ENCODE measurements around the gene JPH2.

JPH2 gene

DNA sequence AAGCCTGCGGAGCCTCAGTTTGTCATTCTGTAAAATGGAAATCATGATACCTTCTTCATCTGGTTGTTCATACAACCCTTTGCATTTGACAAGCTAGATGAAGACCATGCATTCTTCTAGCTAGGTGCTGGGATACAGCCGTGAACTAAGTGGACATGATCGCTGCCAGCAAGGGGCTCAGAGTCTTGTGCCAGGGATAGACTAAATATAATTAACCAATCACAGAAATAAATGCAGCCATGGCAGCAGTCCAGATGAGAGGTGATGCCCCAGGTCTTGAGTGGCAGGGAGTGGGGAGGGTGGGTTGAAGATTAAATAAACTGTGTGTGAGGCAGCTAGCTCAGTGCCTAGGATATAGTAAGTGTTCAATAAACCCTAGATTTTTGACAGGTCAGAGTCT is 19.3 kb downstream of the JPH2 start:
- Mint-ChIP-seq H3K4me3 (no peak overlapping the region), H3K27ac (no peak overlapping the region), H3K9me3 (ENCODE audit: low read depth) (no peaks in the 10 kb centered on the region), H3K27me3 (peaks cover 20% of the 10 kb centered on the region), H3K36me3 (no peaks in the 10 kb centered on the region), H3K4me1 (ENCODE audit: low read depth) (no peaks in the 10 kb centered on the region)

- Mint-ChIP-seq H3K27me3 (peaks cover 25% of the 10 kb centered on the region), H3K36me3 (no peaks in the 10 kb centered on the region), H3K9me3 (ENCODE audit: low read depth) (no peaks in the 10 kb centered on the region), H3K27ac (no peak overlapping the region), H3K4me3 (no peak overlapping the region), H3K4me1 (ENCODE audit: low read depth) (no peaks in the 10 kb centered on the region)
Observed at GRCh38 chr20:44166477-44166876, 20.5 kb downstream of the JPH2 start.

- H3K4me3 Mint-ChIP-seq, result no peak overlapping the region
- no peaks in the 10 kb centered on the region for H3K9me3 Mint-ChIP-seq (ENCODE audit: low read depth)
- no peaks in the 10 kb centered on the region for H3K36me3 Mint-ChIP-seq
- no peaks in the 10 kb centered on the region for H3K4me1 Mint-ChIP-seq (ENCODE audit: low read depth)
- peaks cover 26% of the 10 kb centered on the region for H3K27me3 Mint-ChIP-seq
- H3K27ac Mint-ChIP-seq, result no peak overlapping the region
Observed at GRCh38 chr20:44166008-44166407, 21.0 kb downstream of the JPH2 start.

GRCh38 chr20:44160133-44160532 is 26.9 kb downstream of the JPH2 start:
- Mint-ChIP-seq H3K27me3 (peaks cover 28% of the 10 kb centered on the region), H3K4me1 (ENCODE audit: low read depth) (no peaks in the 10 kb centered on the region), H3K27ac (no peak overlapping the region), H3K9me3 (ENCODE audit: low read depth) (no peaks in the 10 kb centered on the region), H3K36me3 (no peaks in the 10 kb centered on the region), H3K4me3 (no peak overlapping the region)

DNA sequence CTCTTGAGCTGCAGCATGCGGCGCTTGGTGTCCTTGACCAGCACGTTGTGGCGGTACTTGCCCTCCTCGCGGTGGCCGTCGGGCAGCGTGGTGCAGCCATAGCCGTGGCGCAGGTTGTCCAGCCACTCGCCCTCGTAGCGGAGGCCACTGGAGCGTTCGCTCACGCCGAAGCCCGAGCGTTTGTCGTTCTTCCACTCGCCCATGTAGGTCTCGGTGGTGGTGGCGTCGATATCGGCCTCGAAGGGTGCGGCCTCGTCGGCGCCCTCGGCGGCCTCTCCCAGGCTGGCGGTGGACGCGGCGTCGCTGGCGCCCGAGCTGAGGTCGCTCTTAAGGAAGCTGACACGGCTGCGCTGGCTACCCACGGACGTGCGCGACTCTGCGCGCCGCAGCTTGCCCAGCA is 27.3 kb downstream of the JPH2 start:
- Mint-ChIP-seq H3K27me3 (peaks cover 28% of the 10 kb centered on the region), H3K9me3 (ENCODE audit: low read depth) (no peaks in the 10 kb centered on the region), H3K4me3 (no peak overlapping the region), H3K36me3 (no peaks in the 10 kb centered on the region), H3K27ac (no peak overlapping the region), H3K4me1 (ENCODE audit: low read depth) (no peaks in the 10 kb centered on the region)

DNA sequence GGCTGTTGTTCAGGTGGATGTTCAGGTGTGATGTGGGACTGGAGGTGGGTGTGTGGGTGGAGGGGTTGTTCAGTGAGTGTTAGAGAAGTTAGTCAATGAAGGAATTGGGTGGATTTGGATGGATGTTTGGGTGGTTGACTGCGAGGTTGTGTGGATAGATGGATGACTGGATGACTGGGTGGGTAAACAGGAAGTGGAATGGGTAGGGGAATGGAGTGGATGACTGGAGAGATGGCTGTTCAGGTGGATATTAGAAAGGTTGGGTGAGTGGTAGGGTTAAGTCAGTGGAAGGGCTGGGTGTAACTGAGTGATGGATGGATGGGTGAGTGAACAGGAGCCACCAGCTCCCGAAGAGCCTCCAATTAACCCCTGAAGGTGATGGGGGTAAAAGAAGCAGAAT is 27.9 kb downstream of the JPH2 start:
- Mint-ChIP-seq H3K4me1 (ENCODE audit: low read depth) (no peaks in the 10 kb centered on the region), H3K9me3 (ENCODE audit: low read depth) (no peaks in the 10 kb centered on the region), H3K27ac (no peak overlapping the region), H3K36me3 (no peaks in the 10 kb centered on the region), H3K4me3 (no peak overlapping the region), H3K27me3 (peaks cover 25% of the 10 kb centered on the region)

- Mint-ChIP-seq H3K4me1 (ENCODE audit: low read depth) (peaks cover 15% of the 10 kb centered on the region), H3K27ac (no peak overlapping the region), H3K9me3 (ENCODE audit: low read depth) (no peaks in the 10 kb centered on the region), H3K4me3 (no peak overlapping the region), H3K36me3 (no peaks in the 10 kb centered on the region), H3K27me3 (peaks cover 17% of the 10 kb centered on the region)
Observed at GRCh38 chr20:44157061-44157460, 29.9 kb downstream of the JPH2 start.

DNA sequence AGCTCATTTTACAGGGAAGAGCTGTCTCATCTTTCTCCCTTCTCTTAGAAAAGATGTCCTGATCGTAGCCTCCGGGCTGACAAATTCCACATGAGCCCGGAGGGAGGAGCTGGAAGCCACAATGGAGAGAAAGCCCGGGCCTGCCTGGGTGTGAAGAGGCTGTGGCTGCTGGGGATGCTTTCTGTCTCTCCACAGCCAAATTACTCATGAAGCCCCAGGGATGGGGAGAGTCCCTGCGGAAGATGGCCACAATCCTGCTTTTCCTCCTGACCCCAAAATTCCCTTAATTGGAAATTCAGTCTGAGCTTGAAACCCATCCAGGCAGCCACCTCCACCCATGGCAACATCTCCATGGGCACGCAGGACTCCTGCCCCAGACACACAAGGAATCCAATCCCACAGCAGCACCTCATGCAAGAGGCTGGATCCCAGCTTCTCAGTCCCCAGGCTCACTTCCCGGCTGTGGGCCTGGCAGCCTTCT is 32.4 kb downstream of the JPH2 start:
- Mint-ChIP-seq H3K4me1 (ENCODE audit: low read depth) (peaks cover 15% of the 10 kb centered on the region), H3K9me3 (ENCODE audit: low read depth) (no peaks in the 10 kb centered on the region), H3K27ac (no peak overlapping the region), H3K4me3 (no peak overlapping the region), H3K27me3 (peaks cover 11% of the 10 kb centered on the region), H3K36me3 (no peaks in the 10 kb centered on the region)

DNA sequence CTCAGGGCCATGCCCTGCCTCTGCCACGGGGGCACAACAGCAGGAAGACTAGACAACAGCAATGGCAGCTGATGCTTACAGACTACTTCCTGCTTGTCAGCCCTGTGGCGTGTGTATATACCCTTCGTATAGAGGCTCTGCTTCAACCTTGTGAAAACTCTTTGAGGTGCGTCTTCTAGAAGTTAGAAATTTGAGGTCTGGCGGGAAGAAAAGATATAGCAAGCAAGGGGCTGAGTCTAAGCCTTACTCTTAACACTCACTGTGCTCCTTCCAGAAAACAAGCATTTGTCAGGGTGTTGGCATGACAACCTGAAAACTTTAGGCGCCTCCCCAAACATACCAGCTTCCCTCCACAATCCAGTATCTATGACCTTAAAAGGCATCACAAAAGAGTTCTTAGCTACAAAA is 33.3 kb downstream of the JPH2 start:
- H3K36me3 Mint-ChIP-seq, result peaks cover 3% of the 10 kb centered on the region
- peaks cover 15% of the 10 kb centered on the region for H3K4me1 Mint-ChIP-seq (ENCODE audit: low read depth)
- H3K4me3 Mint-ChIP-seq, result peak overlapping the region; percentile 56
- no peaks in the 10 kb centered on the region for H3K9me3 Mint-ChIP-seq (ENCODE audit: low read depth)
- H3K27me3 Mint-ChIP-seq, result peaks cover 5% of the 10 kb centered on the region
- peak overlapping the region; percentile 11 for H3K27ac Mint-ChIP-seq

DNA sequence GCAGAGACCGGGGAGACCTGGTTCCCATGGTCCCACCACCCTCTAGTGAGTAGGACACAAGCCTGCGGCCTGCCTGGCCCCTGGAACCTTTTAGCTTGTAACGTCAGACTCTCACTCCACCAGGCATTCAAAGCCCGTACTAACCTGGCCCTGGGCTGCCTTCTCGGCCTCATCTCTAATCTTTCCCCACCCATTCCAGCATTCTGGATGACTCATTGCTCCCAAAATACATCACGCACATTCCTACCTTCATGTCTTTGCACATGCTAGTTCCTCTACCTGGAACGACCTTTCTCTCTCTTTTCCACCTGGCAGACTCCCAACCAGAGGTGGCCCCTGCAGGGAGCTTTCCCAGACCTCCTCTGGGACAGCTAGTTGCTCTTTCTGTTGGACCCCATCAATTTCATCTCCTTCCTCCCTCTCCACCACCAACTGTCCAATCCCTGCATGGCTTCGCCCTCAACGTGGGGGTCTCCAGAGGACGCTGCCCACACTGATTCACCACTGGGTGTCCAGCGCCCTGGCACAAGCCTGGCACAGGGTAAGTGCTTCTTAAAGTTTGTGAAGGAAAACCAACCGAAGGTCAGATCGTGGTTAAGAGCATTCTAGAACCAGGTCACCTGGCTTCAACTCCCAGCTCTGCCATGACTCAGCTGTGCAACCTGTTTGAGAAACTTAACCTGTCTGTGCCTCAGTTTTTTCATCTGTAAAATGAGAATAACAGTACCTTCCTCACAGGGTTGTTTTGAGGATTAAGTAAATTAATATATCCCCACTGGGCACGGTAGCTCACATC is 35.2 kb downstream of the JPH2 start:
- Mint-ChIP-seq H3K9me3 (ENCODE audit: low read depth) (no peaks in the 10 kb centered on the region), H3K36me3 (peaks cover 3% of the 10 kb centered on the region), H3K27me3 (peaks cover 3% of the 10 kb centered on the region), H3K27ac (no peak overlapping the region), H3K4me1 (ENCODE audit: low read depth) (peaks cover 15% of the 10 kb centered on the region), H3K4me3 (no peak overlapping the region)

DNA sequence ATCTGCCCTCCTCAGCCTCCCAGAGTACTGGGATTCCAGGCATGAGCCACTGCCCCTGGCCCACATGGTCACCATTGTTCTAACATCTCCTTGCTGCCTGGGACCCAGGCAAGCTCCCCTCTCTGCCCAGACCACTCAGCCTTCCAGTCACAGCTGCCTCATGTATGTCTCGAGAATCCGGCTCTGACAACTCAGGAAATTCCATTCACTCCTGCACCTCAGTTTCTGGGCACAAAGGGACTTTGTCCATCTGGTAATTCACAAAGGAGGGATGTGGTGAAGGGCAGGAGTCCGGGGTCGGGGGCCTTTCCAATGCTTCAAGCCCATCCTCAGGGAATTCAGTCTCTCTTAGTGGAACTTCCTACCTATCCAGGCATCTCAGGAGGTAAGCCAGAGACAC is 40.7 kb downstream of the JPH2 start:
- Mint-ChIP-seq H3K4me3 (no peak overlapping the region), H3K27me3 (peaks cover 3% of the 10 kb centered on the region), H3K27ac (no peak overlapping the region), H3K36me3 (peaks cover 3% of the 10 kb centered on the region), H3K9me3 (ENCODE audit: low read depth) (no peaks in the 10 kb centered on the region), H3K4me1 (ENCODE audit: low read depth) (no peaks in the 10 kb centered on the region)

DNA sequence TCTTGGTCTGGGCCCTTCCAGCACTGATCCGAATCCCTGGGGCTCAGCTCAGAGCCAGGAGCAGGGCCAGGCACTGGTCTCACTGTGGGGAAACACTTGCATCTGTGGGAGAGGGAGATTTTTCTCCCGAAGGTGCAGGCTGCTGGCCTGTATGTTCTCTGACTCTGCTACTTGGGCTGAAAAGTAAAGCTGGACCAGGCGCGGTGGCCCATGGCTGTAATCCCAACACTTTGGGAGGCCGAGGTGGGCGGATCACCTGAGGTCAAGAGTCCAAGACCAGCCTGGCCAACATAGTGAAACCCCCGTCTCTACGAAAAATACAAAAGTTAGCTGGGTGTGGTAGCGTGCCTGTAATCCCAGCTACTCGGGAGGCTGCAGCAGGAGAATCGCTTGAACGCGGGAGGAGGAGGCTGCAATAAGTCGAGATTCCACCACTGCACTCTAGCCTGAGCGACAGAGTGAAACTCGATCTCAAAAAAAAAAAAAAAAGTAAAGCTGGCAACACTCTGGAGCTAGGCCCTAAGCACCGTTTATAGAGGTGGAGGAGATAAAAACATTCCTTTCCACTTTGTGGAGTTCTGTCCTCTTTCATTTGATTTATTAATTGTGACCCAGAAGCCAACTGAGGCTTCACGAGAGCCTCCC is 41.7 kb downstream of the JPH2 start:
- peaks cover 3% of the 10 kb centered on the region for H3K36me3 Mint-ChIP-seq
- no peak overlapping the region for H3K27ac Mint-ChIP-seq
- no peaks in the 10 kb centered on the region for H3K4me1 Mint-ChIP-seq (ENCODE audit: low read depth)
- H3K27me3 Mint-ChIP-seq, result peaks cover 3% of the 10 kb centered on the region
- H3K4me3 Mint-ChIP-seq, result no peak overlapping the region
- no peaks in the 10 kb centered on the region for H3K9me3 Mint-ChIP-seq (ENCODE audit: low read depth)

DNA sequence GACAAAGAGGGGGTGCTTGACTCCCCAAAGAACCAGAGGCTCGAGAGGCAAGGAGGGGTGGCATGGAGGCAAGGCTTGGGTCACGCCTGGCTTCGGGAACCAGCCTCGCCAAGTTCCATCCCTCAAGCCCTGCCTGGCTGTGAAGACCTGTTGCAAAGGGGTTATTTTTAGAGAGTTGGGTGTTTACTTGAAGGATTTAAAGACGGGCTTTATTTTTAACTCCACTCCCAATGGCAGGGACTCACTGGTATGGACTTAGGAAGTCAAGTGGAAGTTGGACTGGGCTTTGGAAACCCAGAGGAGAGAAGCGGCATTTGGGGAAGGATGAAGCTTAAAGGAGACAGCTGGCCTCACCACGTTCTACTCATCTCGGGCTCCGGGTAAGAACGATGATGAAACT is 43.1 kb downstream of the JPH2 start:
- Mint-ChIP-seq H3K4me3 (no peak overlapping the region), H3K4me1 (ENCODE audit: low read depth) (no peaks in the 10 kb centered on the region), H3K27ac (no peak overlapping the region), H3K9me3 (ENCODE audit: low read depth) (no peaks in the 10 kb centered on the region), H3K36me3 (no peaks in the 10 kb centered on the region), H3K27me3 (peaks cover 4% of the 10 kb centered on the region)

DNA sequence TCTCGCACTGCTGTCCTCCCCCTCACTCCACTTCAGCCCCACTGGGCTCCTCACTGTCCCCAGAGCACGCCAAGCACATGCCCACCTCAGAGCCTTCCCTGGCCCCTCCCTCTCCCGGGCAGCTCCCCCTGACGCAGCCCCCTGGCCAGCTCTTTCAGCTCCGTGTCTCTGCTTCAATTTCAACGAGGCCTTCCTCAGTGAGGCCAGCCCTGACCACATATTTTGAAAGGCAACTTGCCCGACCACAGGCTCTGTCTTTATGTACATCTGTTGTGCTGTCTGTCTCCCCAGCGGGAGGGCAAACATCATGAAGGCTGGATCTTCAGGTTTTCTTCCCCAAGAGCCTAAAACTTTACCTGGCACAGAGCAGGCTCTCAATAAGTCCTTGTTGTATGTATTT is 44.6 kb downstream of the JPH2 start:
- Mint-ChIP-seq H3K9me3 (ENCODE audit: low read depth) (no peaks in the 10 kb centered on the region), H3K4me3 (no peak overlapping the region), H3K27me3 (peaks cover 4% of the 10 kb centered on the region), H3K27ac (no peak overlapping the region), H3K4me1 (ENCODE audit: low read depth) (no peaks in the 10 kb centered on the region), H3K36me3 (no peaks in the 10 kb centered on the region)

- H3K27ac Mint-ChIP-seq, result no peak overlapping the region
- no peaks in the 10 kb centered on the region for H3K4me1 Mint-ChIP-seq (ENCODE audit: low read depth)
- H3K27me3 Mint-ChIP-seq, result peaks cover 2% of the 10 kb centered on the region
- no peak overlapping the region for H3K4me3 Mint-ChIP-seq
- no peaks in the 10 kb centered on the region for H3K9me3 Mint-ChIP-seq (ENCODE audit: low read depth)
- no peaks in the 10 kb centered on the region for H3K36me3 Mint-ChIP-seq
Observed at GRCh38 chr20:44141873-44142272, 45.1 kb downstream of the JPH2 start.

- Mint-ChIP-seq H3K36me3 (no peaks in the 10 kb centered on the region), H3K4me1 (ENCODE audit: low read depth) (no peaks in the 10 kb centered on the region), H3K27ac (no peak overlapping the region), H3K9me3 (ENCODE audit: low read depth) (no peaks in the 10 kb centered on the region), H3K4me3 (no peak overlapping the region), H3K27me3 (peaks cover 2% of the 10 kb centered on the region)
Observed at GRCh38 chr20:44138867-44139266, 48.1 kb downstream of the JPH2 start.

All from activated naive CD8-positive, alpha-beta T cell (primary cell).